Tibial nerve (tissue), 3 donors: Measurements from ENCODE around the gene MORN1.

Experiments used
- POLR2A ChIP-seq, 2 donors: fragments of 450-650 bp; IDR thresholded peaks; one replicate each; pipeline ENCODE4 v1.6.1; 2017; ENCODE audit warnings: antibody characterized with exemption in 2 of 2, mild to moderate bottlenecking in 2 of 2, moderate library complexity in 2 of 2
- TF ChIP-seq, protein P1 (sequence below), 5 experiments: fragments of 200-600 bp in 3 of 5; fragments of 450-650 bp in 2 of 5; sonication (generic) in 3 of 5; IDR thresholded peaks; one replicate each; pipeline ENCODE4 v1.5.1; 2016 to 2019; ENCODE audit warnings: antibody characterized with exemption in 5 of 5, mild to moderate bottlenecking in 3 of 5, moderate library complexity in 2 of 5

GRCh38 chr1:2384941-2385481 is 6.3 kb downstream of the MORN1 start:
- TF ChIP-seq, protein P1, sequence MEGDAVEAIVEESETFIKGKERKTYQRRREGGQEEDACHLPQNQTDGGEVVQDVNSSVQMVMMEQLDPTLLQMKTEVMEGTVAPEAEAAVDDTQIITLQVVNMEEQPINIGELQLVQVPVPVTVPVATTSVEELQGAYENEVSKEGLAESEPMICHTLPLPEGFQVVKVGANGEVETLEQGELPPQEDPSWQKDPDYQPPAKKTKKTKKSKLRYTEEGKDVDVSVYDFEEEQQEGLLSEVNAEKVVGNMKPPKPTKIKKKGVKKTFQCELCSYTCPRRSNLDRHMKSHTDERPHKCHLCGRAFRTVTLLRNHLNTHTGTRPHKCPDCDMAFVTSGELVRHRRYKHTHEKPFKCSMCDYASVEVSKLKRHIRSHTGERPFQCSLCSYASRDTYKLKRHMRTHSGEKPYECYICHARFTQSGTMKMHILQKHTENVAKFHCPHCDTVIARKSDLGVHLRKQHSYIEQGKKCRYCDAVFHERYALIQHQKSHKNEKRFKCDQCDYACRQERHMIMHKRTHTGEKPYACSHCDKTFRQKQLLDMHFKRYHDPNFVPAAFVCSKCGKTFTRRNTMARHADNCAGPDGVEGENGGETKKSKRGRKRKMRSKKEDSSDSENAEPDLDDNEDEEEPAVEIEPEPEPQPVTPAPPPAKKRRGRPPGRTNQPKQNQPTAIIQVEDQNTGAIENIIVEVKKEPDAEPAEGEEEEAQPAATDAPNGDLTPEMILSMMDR (IDR thresholded peaks at IDR 0.05): no peak
- TF ChIP-seq POLR2A (IDR thresholded peaks at IDR 0.05): no peak
